SU-DHL-6 (cell line): Measurements from ENCODE around the gene THG1L.
A peak's percentile ranks its signal among the peaks of the same experiment; 100 is the strongest.

Experiments
- H2AFZ ChIP-seq: fragments of 200-600 bp; sonication (generic); 2 replicates; pipeline ENCODE4 v1.6.1; 2014; ENCODE audit warnings: low read depth, mild to moderate bottlenecking, moderate library complexity, mixed read lengths, antibody characterized with exemption, low read length; ENCODE audit not compliant: severe bottlenecking
- H3F3A ChIP-seq: fragments of 200-600 bp; shearing (Covaris generic); 2 replicates; pipeline ENCODE4 v1.6.0; 2016; ENCODE audit warnings: antibody characterized with exemption, mild to moderate bottlenecking; ENCODE audit not compliant: insufficient read depth
- H3K27ac ChIP-seq: fragments of 200-600 bp; sonication (generic); 2 replicates; pipeline ENCODE4 v1.5.1; 2016; ENCODE audit warnings: low read depth, mild to moderate bottlenecking, low read length, moderate library complexity, mixed read lengths
- H3K27me3 ChIP-seq: fragments of 200-600 bp; sonication (generic), shearing (Covaris generic); 2 replicates; pipeline ENCODE4 v1.6.0; 2014; ENCODE audit warnings: mild to moderate bottlenecking, low read length
- H3K36me3 ChIP-seq: fragments of 200-600 bp; sonication (generic); 2 replicates; pipeline ENCODE4 v1.6.1; 2014; ENCODE audit warnings: mild to moderate bottlenecking, low read length, mixed read lengths
- H3K4me2 ChIP-seq: fragments of 300-600, 200-600 bp; shearing (Covaris generic), sonication (generic); 2 replicates; pipeline ENCODE4 v1.6.0; 2014; ENCODE audit warnings: low read length, low read depth, mild to moderate bottlenecking; ENCODE audit not compliant: poor library complexity, severe bottlenecking
- H3K4me3 ChIP-seq: fragments of 200-600 bp; sonication (generic); 2 replicates; pipeline ENCODE4 v1.5.1; 2014; ENCODE audit warnings: antibody characterized with exemption, low read length, mild to moderate bottlenecking, mixed read lengths; ENCODE audit not compliant: insufficient read depth, poor library complexity, severe bottlenecking
- H3K79me2 ChIP-seq: fragments of 200-600 bp; sonication (generic); 2 replicates; pipeline ENCODE4 v1.6.1; 2014; ENCODE audit warnings: mild to moderate bottlenecking, low read length, moderate library complexity; ENCODE audit not compliant: insufficient read depth
- H3K9ac ChIP-seq: fragments of 200-600 bp; sonication (generic); 2 replicates; pipeline ENCODE4 v1.7.0; 2014; ENCODE audit warnings: mild to moderate bottlenecking, low read length
- H3K9me2 ChIP-seq: fragments of 200-600 bp; sonication (generic); replicated peaks from 2 replicates; pipeline ENCODE4 v1.6.1; 2014; ENCODE audit warnings: low read length; ENCODE audit not compliant: insufficient read depth
- H3K9me3 ChIP-seq: fragments of 200-600 bp; sonication (generic); 2 replicates; pipeline ENCODE4 v1.6.1; 2014; ENCODE audit warnings: low read length, mixed read lengths; ENCODE audit not compliant: insufficient read depth
- H4K20me1 ChIP-seq: fragments of 200-600 bp; sonication (generic); 2 replicates; pipeline ENCODE4 v1.6.1; 2014; ENCODE audit warnings: low read depth, mild to moderate bottlenecking, antibody characterized with exemption, low read length, moderate library complexity, mixed read lengths
- CTCF ChIP-seq: fragments of 200-600 bp; sonication (generic); IDR thresholded peaks from one replicate; pipeline ENCODE4 v1.5.1; 2017; ENCODE audit warnings: antibody characterized with exemption, mild to moderate bottlenecking, low read length, moderate library complexity; ENCODE audit not compliant: insufficient read depth, poor library complexity, severe bottlenecking
- EZH2phosphoT487 ChIP-seq: fragments of 200-600 bp; sonication (generic), shearing (Covaris generic); conservative IDR thresholded peaks from 2 replicates; pipeline ENCODE4 v1.6.1; 2018; ENCODE audit warnings: mild to moderate bottlenecking, antibody characterized with exemption, low read length, moderate library complexity, mixed read lengths

THG1L gene

GRCh38 chr5:157756122-157756521 is 24.9 kb downstream of the THG1L start:
- Histone ChIP-seq H3K4me3 (no peak overlapping the region), H3K4me2 (no peak overlapping the region), H3K9me3 (no peaks in the 10 kb centered on the region), H3F3A (no peaks in the 10 kb centered on the region), H3K9ac (no peak overlapping the region), H3K27ac (no peak overlapping the region), H3K27me3 (no peaks in the 10 kb centered on the region), H2AFZ (no peak overlapping the region), H3K79me2 (no peaks in the 10 kb centered on the region), H3K36me3 (peaks cover 5% of the 10 kb centered on the region; the same call in 1 of the 2 replicates), H3K9me2 (no peaks in the 10 kb centered on the region), H4K20me1 (no peaks in the 10 kb centered on the region)
- TF ChIP-seq CTCF (no peak), EZH2phosphoT487 (no peak)

GRCh38 chr5:157758706-157759105 is 27.5 kb downstream of the THG1L start:
- Histone ChIP-seq H3K4me2 (no peak overlapping the region), H3K9me3 (no peaks in the 10 kb centered on the region), H3K9ac (no peak overlapping the region), H4K20me1 (no peaks in the 10 kb centered on the region), H3K79me2 (no peaks in the 10 kb centered on the region), H2AFZ (no peak overlapping the region), H3K36me3 (peaks cover 5% of the 10 kb centered on the region; the same call in 1 of the 2 replicates), H3K27ac (no peak overlapping the region), H3F3A (no peaks in the 10 kb centered on the region), H3K27me3 (no peaks in the 10 kb centered on the region), H3K9me2 (no peaks in the 10 kb centered on the region), H3K4me3 (no peak overlapping the region)
- TF ChIP-seq CTCF = no peak
- TF ChIP-seq EZH2phosphoT487 = no peak

GRCh38 chr5:157761690-157762621 is 30.7 kb downstream of the THG1L start:
- Histone ChIP-seq H3K4me2 (no peak overlapping the region), H3K9me3 (no peaks in the 10 kb centered on the region), H3K27ac (no peak overlapping the region), H4K20me1 (no peaks in the 10 kb centered on the region), H3K36me3 (no peaks in the 10 kb centered on the region), H3K79me2 (no peaks in the 10 kb centered on the region), H3K9ac (no peak overlapping the region), H3K4me3 (no peak overlapping the region), H3F3A (no peaks in the 10 kb centered on the region), H3K9me2 (no peaks in the 10 kb centered on the region), H2AFZ (no peak overlapping the region), H3K27me3 (no peaks in the 10 kb centered on the region)
- TF ChIP-seq EZH2phosphoT487 (no peak), CTCF (peak; percentile 84)
